Ishikawa (cell line): Measurements from ENCODE around the gene RBFOX1.

Experiments used
- CEBPB ChIP-seq: IDR thresholded peaks from 2 replicates; pipeline ENCODE4 v1.6.1; 2012
- CREB1 ChIP-seq: IDR thresholded peaks from 2 replicates; pipeline ENCODE4 v1.6.1; 2012; ENCODE audit warnings: low read depth
- EGR1 ChIP-seq: IDR thresholded peaks from 2 replicates; pipeline ENCODE4 v1.6.1; 2012
- EP300 ChIP-seq: IDR thresholded peaks from 2 replicates; pipeline ENCODE4 v1.6.1; 2012; ENCODE audit warnings: borderline replicate concordance
- NFIC ChIP-seq: IDR thresholded peaks from 2 replicates; pipeline ENCODE4 v1.6.1; 2012
- RAD21 ChIP-seq: IDR thresholded peaks from 2 replicates; pipeline ENCODE4 v1.6.1; 2012; ENCODE audit warnings: low read depth
- TAF1 ChIP-seq: IDR thresholded peaks from 2 replicates; pipeline ENCODE4 v1.6.1; 2012; ENCODE audit warnings: low read depth, mild to moderate bottlenecking
- TCF12 ChIP-seq: IDR thresholded peaks from 2 replicates; pipeline ENCODE4 v1.6.1; 2012; ENCODE audit warnings: low read depth
- YY1 ChIP-seq: IDR thresholded peaks from 2 replicates; pipeline ENCODE4 v1.6.1; 2012; ENCODE audit warnings: low read depth
- TF ChIP-seq, protein P1 (sequence below): IDR thresholded peaks from 2 replicates; pipeline ENCODE4 v1.6.1; 2012; ENCODE audit warnings: low read depth, mild to moderate bottlenecking
- TF ChIP-seq, protein P2 (sequence below): IDR thresholded peaks from 2 replicates; pipeline ENCODE4 v1.6.1; 2012
- TF ChIP-seq, protein P3 (sequence below): IDR thresholded peaks from 2 replicates; pipeline ENCODE4 v1.6.1; 2012

DNA sequence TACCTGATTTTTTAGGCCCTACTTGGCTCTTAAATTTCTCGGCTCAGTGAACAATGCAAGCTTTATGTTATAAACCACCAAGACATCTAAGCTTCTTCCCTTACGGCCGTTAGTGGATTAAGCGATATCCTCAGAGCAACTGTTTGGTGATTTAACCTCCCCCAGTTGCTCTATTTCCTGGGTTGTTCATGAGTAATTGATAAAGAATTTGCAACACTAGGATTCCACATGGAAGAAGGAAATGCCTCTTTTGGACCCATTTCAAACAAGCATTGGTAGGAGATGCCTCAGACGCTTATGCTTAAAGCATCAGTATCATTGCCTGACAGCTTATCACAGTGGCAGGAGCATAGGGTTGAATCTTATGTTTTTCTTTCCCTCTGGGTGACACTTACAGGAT is 65.3 kb downstream of the RBFOX1 start:
- TF ChIP-seq, protein P1, sequence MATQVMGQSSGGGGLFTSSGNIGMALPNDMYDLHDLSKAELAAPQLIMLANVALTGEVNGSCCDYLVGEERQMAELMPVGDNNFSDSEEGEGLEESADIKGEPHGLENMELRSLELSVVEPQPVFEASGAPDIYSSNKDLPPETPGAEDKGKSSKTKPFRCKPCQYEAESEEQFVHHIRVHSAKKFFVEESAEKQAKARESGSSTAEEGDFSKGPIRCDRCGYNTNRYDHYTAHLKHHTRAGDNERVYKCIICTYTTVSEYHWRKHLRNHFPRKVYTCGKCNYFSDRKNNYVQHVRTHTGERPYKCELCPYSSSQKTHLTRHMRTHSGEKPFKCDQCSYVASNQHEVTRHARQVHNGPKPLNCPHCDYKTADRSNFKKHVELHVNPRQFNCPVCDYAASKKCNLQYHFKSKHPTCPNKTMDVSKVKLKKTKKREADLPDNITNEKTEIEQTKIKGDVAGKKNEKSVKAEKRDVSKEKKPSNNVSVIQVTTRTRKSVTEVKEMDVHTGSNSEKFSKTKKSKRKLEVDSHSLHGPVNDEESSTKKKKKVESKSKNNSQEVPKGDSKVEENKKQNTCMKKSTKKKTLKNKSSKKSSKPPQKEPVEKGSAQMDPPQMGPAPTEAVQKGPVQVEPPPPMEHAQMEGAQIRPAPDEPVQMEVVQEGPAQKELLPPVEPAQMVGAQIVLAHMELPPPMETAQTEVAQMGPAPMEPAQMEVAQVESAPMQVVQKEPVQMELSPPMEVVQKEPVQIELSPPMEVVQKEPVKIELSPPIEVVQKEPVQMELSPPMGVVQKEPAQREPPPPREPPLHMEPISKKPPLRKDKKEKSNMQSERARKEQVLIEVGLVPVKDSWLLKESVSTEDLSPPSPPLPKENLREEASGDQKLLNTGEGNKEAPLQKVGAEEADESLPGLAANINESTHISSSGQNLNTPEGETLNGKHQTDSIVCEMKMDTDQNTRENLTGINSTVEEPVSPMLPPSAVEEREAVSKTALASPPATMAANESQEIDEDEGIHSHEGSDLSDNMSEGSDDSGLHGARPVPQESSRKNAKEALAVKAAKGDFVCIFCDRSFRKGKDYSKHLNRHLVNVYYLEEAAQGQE, result no peak
- TF ChIP-seq, protein P2, sequence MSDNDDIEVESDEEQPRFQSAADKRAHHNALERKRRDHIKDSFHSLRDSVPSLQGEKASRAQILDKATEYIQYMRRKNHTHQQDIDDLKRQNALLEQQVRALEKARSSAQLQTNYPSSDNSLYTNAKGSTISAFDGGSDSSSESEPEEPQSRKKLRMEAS, result no peak
- TF ChIP-seq EP300, result no peak
- no peak for TF ChIP-seq TAF1
- TF ChIP-seq CEBPB, result no peak
- TF ChIP-seq, protein P3, sequence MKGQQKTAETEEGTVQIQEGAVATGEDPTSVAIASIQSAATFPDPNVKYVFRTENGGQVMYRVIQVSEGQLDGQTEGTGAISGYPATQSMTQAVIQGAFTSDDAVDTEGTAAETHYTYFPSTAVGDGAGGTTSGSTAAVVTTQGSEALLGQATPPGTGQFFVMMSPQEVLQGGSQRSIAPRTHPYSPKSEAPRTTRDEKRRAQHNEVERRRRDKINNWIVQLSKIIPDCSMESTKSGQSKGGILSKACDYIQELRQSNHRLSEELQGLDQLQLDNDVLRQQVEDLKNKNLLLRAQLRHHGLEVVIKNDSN, result no peak
- no peak for TF ChIP-seq EGR1
- TF ChIP-seq TCF12, result no peak
- TF ChIP-seq RAD21, result no peak
- TF ChIP-seq CREB1, result no peak
- TF ChIP-seq YY1, result no peak
- TF ChIP-seq NFIC, result no peak
